A549 (cell line): ENCODE data around the gene TRIM22.

Experiments
- CHD4 ChIP-seq: fragments of 200-600 bp; sonication (generic); IDR thresholded peaks from 2 replicates; pipeline ENCODE4 v1.6.1; 2016; ENCODE audit warnings: antibody characterized with exemption, mild to moderate bottlenecking, borderline replicate concordance
- CTCF ChIP-seq: fragments of >200 bp; sonication (Bioruptor Twin); formaldehyde crosslinking; IDR thresholded peaks from 3 replicates; pipeline ENCODE4 v1.5.1; 2016
- E2F6 ChIP-seq: IDR thresholded peaks from 2 replicates; pipeline ENCODE4 v1.6.1; 2012; ENCODE audit warnings: low read depth, borderline replicate concordance
- ELK1 ChIP-seq: fragments of 150-350 bp; IDR thresholded peaks from 2 replicates; pipeline ENCODE4 v1.6.1; 2014; ENCODE audit warnings: low read depth, mild to moderate bottlenecking, low read length
- EP300 ChIP-seq, 2 experiments: fragments of >200 bp; sonication (Bioruptor Twin); formaldehyde crosslinking; IDR thresholded peaks; 2 replicates in 1 of 2; 3 replicates in 1 of 2; pipeline ENCODE4 v1.6.1; 2016 to 2017
- HDAC2 ChIP-seq: fragments of 200-600 bp; sonication (generic); IDR thresholded peaks from 2 replicates; pipeline ENCODE4 v1.6.1; 2016
- HMGXB4 ChIP-seq: fragments of 250-450 bp; sonication (Bioruptor Pico); IDR thresholded peaks from 2 replicates; pipeline ENCODE4 v1.5.0; 2021; ENCODE audit warnings: mild to moderate bottlenecking, moderate library complexity, borderline replicate concordance
- MYC ChIP-seq: IDR thresholded peaks from 2 replicates; pipeline ENCODE4 v1.6.1; 2012; ENCODE audit warnings: mild to moderate bottlenecking, inconsistent platforms, low read length, improper control_type of control experiment, borderline replicate concordance
- SMC3 ChIP-seq: fragments of >200 bp; sonication (Bioruptor Twin); formaldehyde crosslinking; IDR thresholded peaks from 3 replicates; pipeline ENCODE4 v1.6.1; 2018; ENCODE audit warnings: inconsistent platforms
- ZC3H11A ChIP-seq: fragments of 450-650 bp; IDR thresholded peaks from 2 replicates; pipeline ENCODE4 v1.6.1; 2014; ENCODE audit warnings: antibody characterized with exemption, mild to moderate bottlenecking
- ZFP36 ChIP-seq: fragments of 450-650 bp; IDR thresholded peaks from 2 replicates; pipeline ENCODE4 v1.6.1; 2014; ENCODE audit warnings: borderline replicate concordance; ENCODE audit not compliant: partially characterized antibody
- ZNF302 ChIP-seq: fragments of 250-450 bp; sonication (Bioruptor Pico); IDR thresholded peaks from 2 replicates; pipeline ENCODE4 v1.9.0; 2021; ENCODE audit warnings: inconsistent platforms, mild to moderate bottlenecking, moderate library complexity

GRCh38 chr11:5679811-5680210 is 9.8 kb upstream of the TRIM22 start:
- TF ChIP-seq HMGXB4 (no peak), ZFP36 (no peak), CHD4 (no peak), ZNF302 (CRISPR knock-in tag) (no peak), HDAC2 (no peak), ZC3H11A (no peak), E2F6 (no peak), CTCF (no peak), EP300 (IDR thresholded peaks at IDR 0.05) (no peak), MYC (no peak), SMC3 (no peak), ELK1 (no peak)
